ENCODE data around the gene TNPO3.
A peak's percentile ranks its signal among the peaks of the same experiment; 100 is the strongest.

The TNPO3 gene

DNA sequence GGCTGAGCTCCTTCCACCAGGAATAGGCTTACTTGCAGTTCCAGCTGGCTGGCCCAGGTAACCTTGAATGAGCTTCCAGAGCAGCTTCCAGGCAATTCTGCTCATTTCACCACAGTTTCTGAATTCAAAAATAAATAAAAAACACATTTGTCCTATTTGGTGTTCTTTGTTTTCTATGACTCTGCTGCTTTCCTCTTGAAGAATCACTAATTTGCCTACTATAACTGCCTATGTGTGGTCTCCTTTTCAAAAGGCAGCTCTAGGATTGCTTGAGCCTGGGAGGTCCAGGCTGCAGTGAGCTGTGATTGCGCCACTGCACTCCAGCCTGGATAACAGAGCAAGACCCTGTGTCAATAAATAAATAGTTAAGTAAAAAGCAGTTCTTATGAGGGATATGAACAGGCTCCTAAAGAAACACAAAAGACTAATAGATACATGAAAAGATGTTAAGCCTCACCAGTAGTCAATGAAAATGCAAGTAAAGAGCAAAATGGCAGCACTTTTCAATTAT, 19.5 kb upstream of the TNPO3 start:
- H3K79me2 ChIP-seq (ENCODE audit: control insufficient read depth, insufficient read depth, low read length, poor library complexity) = no peaks in the 10 kb centered on the region
- no peak overlapping the region for H3K23ac ChIP-seq (ENCODE audit: low read length)
- no peak overlapping the region for H2AK5ac ChIP-seq (ENCODE audit: low read length)
- H3K4me3 ChIP-seq (ENCODE audit: low read depth, low read length) = no peak overlapping the region
- no peak overlapping the region for H2BK5ac ChIP-seq (ENCODE audit: low read depth, low read length, poor library complexity)
- no peak overlapping the region for H4K91ac ChIP-seq (ENCODE audit: low read depth, low read length)
- no peak overlapping the region for H3K18ac ChIP-seq (ENCODE audit: low read length)
- no peak overlapping the region for H3K14ac ChIP-seq (ENCODE audit: low read length)
- no peak overlapping the region for H3K4me2 ChIP-seq (ENCODE audit: low read length)
- no peak overlapping the region for H4K8ac ChIP-seq (ENCODE audit: low read depth, low read length)
- no peaks in the 10 kb centered on the region for H3K36me3 ChIP-seq (ENCODE audit: control insufficient read depth in 1 of 2, insufficient read depth in 2 of 2, low read length in 2 of 2)
- H3K9me3 ChIP-seq (ENCODE audit: insufficient read depth, low read depth, low read length) = no peaks in the 10 kb centered on the region
- no peaks in the 10 kb centered on the region for H3K4me1 ChIP-seq (ENCODE audit: control insufficient read depth in 1 of 2, insufficient read depth in 2 of 2, low read length in 2 of 2)
- no peak for DNase-seq
- H3K27ac ChIP-seq (ENCODE audit: low read depth, low read length) = no peak overlapping the region
- H4K12ac ChIP-seq (ENCODE audit: low read depth, low read length) = no peak overlapping the region
- no peak overlapping the region for H3K9ac ChIP-seq (ENCODE audit: low read length)
- no peaks in the 10 kb centered on the region for H3K79me1 ChIP-seq (ENCODE audit: low read length)
- H2BK12ac ChIP-seq (ENCODE audit: low read length) = no peak overlapping the region
- H3K4ac ChIP-seq (ENCODE audit: low read depth, low read length) = no peak overlapping the region
- no peak overlapping the region for H2AFZ ChIP-seq (ENCODE audit: insufficient read depth, low read length, poor library complexity)
- no peaks in the 10 kb centered on the region for H3K27me3 ChIP-seq (ENCODE audit: insufficient read depth, low read length)
- H2BK120ac ChIP-seq (ENCODE audit: insufficient read depth, low read length, poor library complexity) = no peak overlapping the region
- WGBS (ENCODE audit: extremely low coverage, insufficient coverage, insufficient read length) = no CpG with 5 or more reads among the region's 1 CpG

GRCh38 chr7:129073738-129074137, 18.8 kb upstream of the TNPO3 start:
- no peak overlapping the region for H3K18ac ChIP-seq (ENCODE audit: low read length)
- no peaks in the 10 kb centered on the region for H3K36me3 ChIP-seq (ENCODE audit: control insufficient read depth in 1 of 2, insufficient read depth in 2 of 2, low read length in 2 of 2)
- H3K79me2 ChIP-seq (ENCODE audit: control insufficient read depth, insufficient read depth, low read length, poor library complexity) = no peaks in the 10 kb centered on the region
- no peak overlapping the region for H2AFZ ChIP-seq (ENCODE audit: insufficient read depth, low read length, poor library complexity)
- H2AK5ac ChIP-seq (ENCODE audit: low read length) = no peak overlapping the region
- H3K79me1 ChIP-seq (ENCODE audit: low read length) = no peaks in the 10 kb centered on the region
- no peak overlapping the region for H4K12ac ChIP-seq (ENCODE audit: low read depth, low read length)
- WGBS (ENCODE audit: extremely low coverage, insufficient coverage, insufficient read length) = no CpG with 5 or more reads among the region's 4 CpGs
- no peak for DNase-seq
- no peak overlapping the region for H2BK5ac ChIP-seq (ENCODE audit: low read depth, low read length, poor library complexity)
- H2BK120ac ChIP-seq (ENCODE audit: insufficient read depth, low read length, poor library complexity) = no peak overlapping the region
- no peaks in the 10 kb centered on the region for H3K27me3 ChIP-seq (ENCODE audit: insufficient read depth, low read length)
- H3K23ac ChIP-seq (ENCODE audit: low read length) = no peak overlapping the region
- H3K27ac ChIP-seq (ENCODE audit: low read depth, low read length) = no peak overlapping the region
- no peak overlapping the region for H3K4me2 ChIP-seq (ENCODE audit: low read length)
- H4K8ac ChIP-seq (ENCODE audit: low read depth, low read length) = no peak overlapping the region
- no peak overlapping the region for H2BK12ac ChIP-seq (ENCODE audit: low read length)
- no peak overlapping the region for H3K4ac ChIP-seq (ENCODE audit: low read depth, low read length)
- H3K14ac ChIP-seq (ENCODE audit: low read length) = no peak overlapping the region
- no peaks in the 10 kb centered on the region for H3K4me1 ChIP-seq (ENCODE audit: control insufficient read depth in 1 of 2, insufficient read depth in 2 of 2, low read length in 2 of 2)
- no peaks in the 10 kb centered on the region for H3K9me3 ChIP-seq (ENCODE audit: insufficient read depth, low read depth, low read length)
- H3K9ac ChIP-seq (ENCODE audit: low read length) = no peak overlapping the region
- H4K91ac ChIP-seq (ENCODE audit: low read depth, low read length) = no peak overlapping the region
- no peak overlapping the region for H3K4me3 ChIP-seq (ENCODE audit: low read depth, low read length)

DNA sequence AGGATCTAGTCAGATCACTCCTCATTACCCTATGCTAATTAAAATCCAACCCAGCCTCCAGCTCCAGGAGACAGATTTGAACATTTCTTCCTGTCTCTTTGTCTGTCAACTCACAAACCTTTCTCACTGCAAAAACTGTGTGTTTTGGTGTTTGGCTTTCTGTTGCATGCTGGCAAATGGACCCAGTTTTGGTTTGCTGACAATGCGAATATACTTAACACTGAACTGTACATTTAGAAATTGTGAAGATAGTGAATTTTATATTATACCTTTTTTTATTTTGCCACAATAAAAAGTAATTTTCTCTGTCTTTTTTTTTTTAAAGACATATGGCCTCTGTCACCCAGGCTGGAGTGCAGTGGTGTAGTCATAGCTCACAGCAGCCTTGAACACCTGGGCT, 18.3 kb upstream of the TNPO3 start:
- Histone ChIP-seq H3K27ac (ENCODE audit: low read depth, low read length) (no peak overlapping the region), H3K9me3 (ENCODE audit: insufficient read depth, low read depth, low read length) (no peaks in the 10 kb centered on the region), H2AK5ac (ENCODE audit: low read length) (no peak overlapping the region), H2AFZ (ENCODE audit: insufficient read depth, low read length, poor library complexity) (no peak overlapping the region), H3K27me3 (ENCODE audit: insufficient read depth, low read length) (no peaks in the 10 kb centered on the region), H3K18ac (ENCODE audit: low read length) (no peak overlapping the region), H3K4me1 (ENCODE audit: control insufficient read depth in 1 of 2, insufficient read depth in 2 of 2, low read length in 2 of 2) (no peaks in the 10 kb centered on the region), H3K9ac (ENCODE audit: low read length) (no peak overlapping the region), H4K12ac (ENCODE audit: low read depth, low read length) (no peak overlapping the region), H3K79me1 (ENCODE audit: low read length) (no peaks in the 10 kb centered on the region), H3K14ac (ENCODE audit: low read length) (no peak overlapping the region), H4K91ac (ENCODE audit: low read depth, low read length) (no peak overlapping the region), H3K23ac (ENCODE audit: low read length) (no peak overlapping the region), H2BK5ac (ENCODE audit: low read depth, low read length, poor library complexity) (no peak overlapping the region), H3K4me2 (ENCODE audit: low read length) (no peak overlapping the region), H3K4me3 (ENCODE audit: low read depth, low read length) (no peak overlapping the region), H2BK12ac (ENCODE audit: low read length) (no peak overlapping the region), H3K36me3 (ENCODE audit: control insufficient read depth in 1 of 2, insufficient read depth in 2 of 2, low read length in 2 of 2) (no peaks in the 10 kb centered on the region), H2BK120ac (ENCODE audit: insufficient read depth, low read length, poor library complexity) (no peak overlapping the region), H3K4ac (ENCODE audit: low read depth, low read length) (no peak overlapping the region), H3K79me2 (ENCODE audit: control insufficient read depth, insufficient read depth, low read length, poor library complexity) (no peaks in the 10 kb centered on the region), H4K8ac (ENCODE audit: low read depth, low read length) (no peak overlapping the region)
- DNase-seq = no peak
- WGBS (ENCODE audit: extremely low coverage, insufficient coverage, insufficient read length) = no CpG with 5 or more reads among the region's 1 CpG

- Histone ChIP-seq H2BK12ac (ENCODE audit: low read length) (no peak overlapping the region), H2AK5ac (ENCODE audit: low read length) (no peak overlapping the region), H3K4me2 (ENCODE audit: low read length) (no peak overlapping the region), H3K27me3 (ENCODE audit: insufficient read depth, low read length) (no peaks in the 10 kb centered on the region), H2BK120ac (ENCODE audit: insufficient read depth, low read length, poor library complexity) (no peak overlapping the region), H2BK5ac (ENCODE audit: low read depth, low read length, poor library complexity) (no peak overlapping the region), H3K9ac (ENCODE audit: low read length) (no peak overlapping the region), H4K8ac (ENCODE audit: low read depth, low read length) (no peak overlapping the region), H3K36me3 (ENCODE audit: control insufficient read depth in 1 of 2, insufficient read depth in 2 of 2, low read length in 2 of 2) (no peaks in the 10 kb centered on the region), H4K12ac (ENCODE audit: low read depth, low read length) (no peak overlapping the region), H3K79me1 (ENCODE audit: low read length) (no peaks in the 10 kb centered on the region), H3K4ac (ENCODE audit: low read depth, low read length) (no peak overlapping the region), H3K79me2 (ENCODE audit: control insufficient read depth, insufficient read depth, low read length, poor library complexity) (no peaks in the 10 kb centered on the region), H3K18ac (ENCODE audit: low read length) (no peak overlapping the region), H3K4me3 (ENCODE audit: low read depth, low read length) (no peak overlapping the region), H3K14ac (ENCODE audit: low read length) (no peak overlapping the region), H3K9me3 (ENCODE audit: insufficient read depth, low read depth, low read length) (no peaks in the 10 kb centered on the region), H3K4me1 (ENCODE audit: control insufficient read depth in 1 of 2, insufficient read depth in 2 of 2, low read length in 2 of 2) (no peaks in the 10 kb centered on the region), H2AFZ (ENCODE audit: insufficient read depth, low read length, poor library complexity) (no peak overlapping the region), H4K91ac (ENCODE audit: low read depth, low read length) (no peak overlapping the region), H3K27ac (ENCODE audit: low read depth, low read length) (no peak overlapping the region), H3K23ac (ENCODE audit: low read length) (no peak overlapping the region)
- WGBS (ENCODE audit: extremely low coverage, insufficient coverage, insufficient read length) = no CpG with 5 or more reads among the region's 9 CpGs
- peak in 1 of 2 donors; percentile 31 for DNase-seq
These were observed 17.6 kb upstream of the TNPO3 start for GRCh38 chr7:129072479-129073011.

Measured in trophoblast cell (in vitro differentiated cells and primary cell).